GM21786 (cell line): ENCODE data around the gene CLIC3.
"Not testable (repeated sequence)": the region's sequence is repeated elsewhere in the genome, so short reads cannot be mapped to it uniquely, and the experiment has no call there.

Experiments
- ATAC-seq: cut with Tn5 transposase; IDR thresholded peaks from one replicate; pipeline ENCODE4 v1.9.1; 2021; ENCODE audit not compliant: unreplicated experiment

Gene CLIC3, protein sequence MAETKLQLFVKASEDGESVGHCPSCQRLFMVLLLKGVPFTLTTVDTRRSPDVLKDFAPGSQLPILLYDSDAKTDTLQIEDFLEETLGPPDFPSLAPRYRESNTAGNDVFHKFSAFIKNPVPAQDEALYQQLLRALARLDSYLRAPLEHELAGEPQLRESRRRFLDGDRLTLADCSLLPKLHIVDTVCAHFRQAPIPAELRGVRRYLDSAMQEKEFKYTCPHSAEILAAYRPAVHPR

DNA sequence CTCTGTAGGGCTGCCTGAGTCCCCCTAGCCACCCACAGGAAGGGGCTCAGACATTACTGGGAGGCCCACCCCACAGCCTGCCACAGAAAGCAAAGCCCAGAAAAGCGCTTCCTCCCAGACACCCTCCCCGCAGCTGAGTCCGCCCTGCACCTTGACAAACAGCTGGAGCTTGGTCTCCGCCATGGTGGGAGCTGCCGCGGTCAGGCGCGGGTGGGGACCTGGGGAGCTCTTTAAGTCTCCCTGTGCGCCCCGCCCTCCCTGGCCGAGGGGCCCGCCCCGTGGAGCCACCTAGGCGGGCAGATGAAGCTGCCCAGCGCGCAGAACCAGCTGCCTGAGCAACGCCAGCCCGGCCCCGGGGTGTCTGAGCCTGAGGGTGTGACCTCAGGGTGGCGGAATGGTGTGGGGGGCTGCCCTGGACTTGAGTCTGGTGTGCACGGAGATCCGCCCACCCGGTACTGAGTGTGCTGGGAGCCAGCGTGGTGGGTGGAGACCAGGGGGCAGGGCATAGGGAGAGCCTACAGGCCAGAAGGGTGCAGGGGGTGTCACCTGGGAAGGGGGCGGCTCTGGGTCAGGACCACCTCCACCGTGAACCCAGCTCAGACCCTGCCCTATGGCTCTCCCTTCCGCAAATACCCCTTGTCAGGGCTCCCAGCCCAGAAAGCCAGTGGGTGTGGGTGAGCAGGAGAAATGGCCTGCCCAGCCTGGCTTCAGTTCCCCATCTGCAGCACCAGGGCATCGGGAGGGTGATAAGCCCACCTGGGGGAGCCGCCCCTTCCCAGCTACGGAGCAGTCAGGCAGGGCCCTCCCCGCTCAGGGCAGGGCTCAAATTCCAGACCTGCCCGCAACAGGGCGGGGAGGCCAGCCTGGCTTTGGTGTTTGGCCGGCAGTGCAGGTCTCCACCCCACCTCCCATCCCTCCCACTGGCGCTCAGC, at the start of gene CLIC3:
TSS of gene CLIC3 (minus strand) at position 208 of the 932 bp plus-strand sequence. CDS start at position 183, 25 bp downstream.
- ATAC-seq = no peak

DNA sequence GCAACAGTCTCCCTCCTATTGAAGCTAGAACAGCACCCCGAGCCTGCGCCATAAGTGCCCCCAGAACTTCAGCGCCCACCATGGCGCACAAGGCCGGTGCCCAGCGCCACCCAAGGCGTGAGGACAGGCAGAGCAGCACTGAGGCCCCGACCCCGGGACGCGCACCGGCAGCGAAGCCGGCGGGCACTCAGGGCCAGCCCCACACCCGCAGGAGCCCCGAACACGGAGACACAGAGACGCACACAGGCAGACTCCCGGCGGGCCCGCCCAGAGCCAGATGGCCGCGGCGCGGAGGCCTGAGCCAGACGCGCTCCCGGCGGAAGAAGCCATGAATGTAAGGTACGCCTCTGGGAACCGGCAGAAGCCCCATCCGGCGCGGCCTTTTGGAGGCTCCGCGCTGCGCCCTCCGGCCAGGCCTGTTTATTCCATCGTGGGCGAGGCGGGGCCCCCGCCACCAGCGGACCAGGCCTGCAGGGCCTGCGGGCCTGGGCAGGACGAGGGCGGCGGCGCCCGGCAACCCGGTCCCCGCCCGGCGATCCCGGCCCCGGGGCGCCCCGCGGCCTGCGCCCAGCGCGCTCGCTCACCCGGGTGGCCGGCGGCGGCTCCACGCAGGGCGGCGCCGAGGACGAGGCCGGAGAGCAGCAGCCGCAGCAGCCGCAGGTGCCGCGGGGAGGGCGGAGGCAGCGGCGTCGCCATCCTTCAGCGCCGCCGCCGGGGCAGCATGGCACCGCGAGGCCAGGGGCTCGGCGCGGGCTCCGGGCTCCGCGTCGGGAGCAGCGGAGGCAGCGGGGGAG, 49.1 kb upstream of the CLIC3 start:
- ATAC-seq = no peak

DNA sequence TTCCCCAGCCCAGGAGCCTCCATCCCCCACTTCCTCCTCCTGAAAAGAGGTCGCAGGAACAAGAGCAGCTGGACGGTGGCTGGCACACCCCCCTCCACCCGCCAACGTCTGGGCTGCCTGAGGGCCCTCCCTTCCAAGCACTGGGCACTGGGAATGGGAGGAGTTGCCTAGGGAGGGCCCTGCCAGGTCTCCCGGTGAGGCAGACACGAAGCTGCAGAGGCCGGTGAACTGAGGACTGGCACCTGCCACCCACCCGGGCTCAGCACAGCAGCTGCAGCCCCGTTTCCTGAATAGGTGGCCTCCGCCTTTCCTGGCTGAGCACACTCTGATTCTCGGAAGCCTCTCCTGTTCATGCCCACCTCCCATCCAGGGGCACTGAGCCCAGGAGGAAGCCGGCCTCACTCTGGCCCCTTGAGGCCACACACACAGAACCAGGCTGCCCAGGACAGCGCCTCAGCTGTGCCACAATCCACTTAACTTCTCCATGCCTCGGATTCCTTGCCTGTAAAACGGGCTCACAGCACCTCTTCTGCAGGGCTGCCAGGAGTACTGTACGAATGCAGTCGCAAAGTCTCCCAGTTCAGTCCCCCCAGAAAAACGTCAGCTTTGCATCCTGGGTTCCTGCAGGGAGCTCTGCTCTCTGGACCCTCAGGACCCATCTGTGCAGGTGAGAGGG, 48.3 kb upstream of the CLIC3 start:
- no peak for ATAC-seq

DNA sequence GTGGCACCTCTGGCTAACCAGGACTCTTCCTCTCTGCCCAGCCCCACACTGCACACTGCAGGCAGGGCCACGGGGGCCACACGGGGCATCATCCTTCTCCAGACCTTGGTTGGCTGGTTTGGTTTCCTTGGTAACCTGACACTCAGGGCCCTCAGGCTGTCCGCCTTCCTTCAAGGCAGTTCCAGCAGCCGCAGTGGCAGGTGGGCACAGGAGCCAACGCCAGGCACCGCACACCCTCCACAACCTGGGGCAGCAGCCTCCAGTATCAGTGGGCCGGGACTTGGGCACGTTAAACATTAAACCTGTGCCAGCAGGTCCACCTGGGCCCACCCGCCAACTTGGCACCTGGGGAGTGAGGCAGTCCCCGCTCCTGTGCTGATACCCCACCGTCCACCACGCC, 47.7 kb upstream of the CLIC3 start:
- no peak for ATAC-seq

DNA sequence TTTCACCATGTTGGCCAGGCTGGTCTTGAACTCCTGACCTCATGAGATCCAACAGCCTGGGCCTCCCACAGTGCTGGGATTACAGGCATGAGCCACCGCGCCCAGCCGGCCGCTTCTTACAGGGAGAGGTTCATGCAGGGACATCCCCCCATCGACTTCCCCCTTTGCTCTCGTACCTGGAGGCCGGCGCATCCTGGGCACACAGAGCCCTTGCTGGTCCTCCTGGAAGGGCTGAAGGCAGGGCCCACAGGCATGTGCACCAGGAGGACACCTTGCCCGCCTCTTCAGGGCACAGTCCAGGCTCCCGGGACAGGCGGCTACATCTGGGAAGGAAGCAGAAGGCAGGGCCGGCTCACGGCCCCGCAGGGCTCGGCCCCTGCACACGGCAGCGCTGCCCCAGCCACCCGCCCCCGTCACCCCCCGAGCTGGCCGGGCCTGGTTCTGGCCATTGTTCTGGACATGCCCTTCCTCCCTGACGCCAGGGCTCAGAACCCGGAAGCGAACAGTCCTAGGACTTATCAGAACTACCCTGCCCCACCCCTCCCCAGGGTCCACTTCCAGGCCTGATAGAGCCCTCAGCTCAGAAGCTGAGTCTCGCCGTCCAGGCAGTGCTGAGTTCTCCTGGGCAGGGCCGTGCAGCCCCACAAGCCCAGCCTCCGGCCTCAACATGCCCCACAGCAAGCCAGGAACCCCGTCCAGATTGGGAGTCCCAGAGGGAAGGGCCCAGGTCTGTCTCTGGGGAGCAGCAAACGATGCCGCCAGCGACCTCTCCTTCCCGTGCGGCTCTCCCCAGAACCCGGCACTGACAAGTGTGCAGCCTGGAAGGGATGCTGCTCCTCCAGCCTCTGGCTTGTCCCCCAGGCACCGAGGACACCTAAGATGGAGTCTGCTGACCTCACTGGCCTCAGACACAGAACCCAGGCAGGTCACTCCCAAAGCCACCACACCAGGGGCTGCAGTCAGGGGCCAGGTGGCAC, 46.7 kb upstream of the CLIC3 start:
- no peak for ATAC-seq

DNA sequence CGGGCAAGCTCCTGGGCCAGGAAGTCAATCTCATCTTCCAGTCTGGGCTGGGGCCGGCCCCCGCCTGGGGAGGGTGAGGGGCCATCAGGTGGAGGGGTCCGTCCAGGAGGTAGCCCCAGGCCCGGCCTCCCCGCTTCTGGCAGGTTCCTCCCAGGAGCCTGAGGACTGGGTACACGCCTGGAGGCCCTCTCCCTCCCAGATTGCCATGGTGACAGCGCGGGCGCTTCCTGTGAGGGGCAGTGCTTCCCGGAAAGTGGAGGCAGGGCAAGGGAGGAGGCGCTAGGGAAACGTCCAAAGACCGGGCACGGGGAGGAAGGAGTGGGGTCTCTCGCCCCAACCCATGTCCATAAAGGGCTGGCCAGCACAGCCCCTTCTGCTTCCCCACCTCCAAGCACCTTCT, 44.8 kb upstream of the CLIC3 start:
- ATAC-seq = no peak

DNA sequence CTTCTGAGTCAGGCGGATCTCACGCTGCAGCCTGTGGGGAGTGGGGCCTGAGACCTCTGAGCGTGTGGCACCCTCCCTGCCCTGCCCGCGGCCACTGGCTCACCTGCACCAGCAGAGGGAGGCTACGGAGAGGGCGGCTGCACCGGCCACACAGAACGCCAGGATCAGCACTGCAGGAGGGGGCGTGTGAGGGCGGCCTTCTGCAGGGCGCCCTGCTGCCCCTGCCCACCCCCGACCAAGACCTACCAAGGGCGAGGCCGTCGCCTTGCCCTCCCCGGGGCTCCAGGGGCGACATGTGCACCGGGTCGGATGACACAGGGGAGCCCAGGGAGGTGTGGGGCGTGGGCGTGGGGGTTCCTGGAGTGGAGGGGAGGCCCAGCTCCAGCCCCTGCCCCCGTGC, 44.2 kb upstream of the CLIC3 start:
- no peak for ATAC-seq

DNA sequence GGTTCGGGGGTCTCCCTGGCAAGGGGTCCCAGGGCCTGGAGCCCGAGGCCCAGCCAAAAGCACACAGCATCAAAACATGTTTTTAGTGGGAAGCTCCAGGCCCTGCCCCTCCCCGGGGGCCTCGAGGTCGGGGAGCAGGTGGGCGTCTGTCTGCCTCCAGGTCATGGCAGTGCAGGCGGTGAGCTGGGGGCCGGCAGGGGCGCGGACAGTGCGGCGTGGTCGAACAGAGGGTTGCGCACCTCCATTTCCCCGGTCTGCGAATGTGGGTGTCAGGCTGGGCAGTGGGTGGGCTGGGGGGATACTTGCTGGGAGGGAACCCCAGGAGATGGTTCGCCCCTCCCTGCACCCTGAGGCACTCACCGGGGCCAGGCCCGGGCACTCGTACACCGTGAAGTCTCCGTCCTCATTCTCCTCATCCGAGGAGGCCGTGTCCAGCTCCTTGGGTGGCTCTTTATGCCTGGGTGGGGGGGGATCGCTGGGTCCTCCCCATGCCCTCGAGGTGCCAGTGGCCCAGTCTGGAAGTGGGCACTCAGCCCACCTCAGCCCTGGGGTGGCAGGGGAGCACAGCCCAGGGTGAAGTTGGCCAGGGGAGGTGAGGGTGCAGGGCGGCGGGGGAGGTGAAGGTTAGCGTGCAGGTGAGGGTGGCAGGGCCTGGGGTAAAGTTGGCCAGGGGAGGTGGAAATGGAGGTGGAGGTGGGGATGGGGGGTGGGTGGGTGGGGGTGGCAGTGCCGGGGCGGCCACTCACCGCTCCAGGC, 43.4 kb upstream of the CLIC3 start:
- no peak for ATAC-seq

DNA sequence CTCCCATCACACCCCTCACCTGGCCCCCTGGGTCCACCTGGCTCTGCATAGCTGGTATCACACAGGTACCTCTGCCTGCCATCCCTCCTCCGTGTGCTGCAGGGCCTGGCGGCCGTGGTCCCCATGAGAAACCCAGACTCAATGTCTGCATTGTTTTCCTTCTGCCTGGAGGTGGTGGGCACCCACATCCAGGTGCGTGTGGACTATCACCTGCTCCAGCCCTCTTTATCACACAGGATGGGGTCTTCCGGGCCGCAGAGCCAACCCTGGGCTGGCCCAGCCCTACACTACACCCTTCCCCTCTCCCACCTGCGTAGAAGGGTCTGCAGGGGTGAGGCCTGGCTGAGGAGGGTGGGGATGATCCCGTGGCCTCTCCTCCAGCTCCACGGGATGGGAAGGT, 42.5 kb upstream of the CLIC3 start:
- ATAC-seq = no peak

DNA sequence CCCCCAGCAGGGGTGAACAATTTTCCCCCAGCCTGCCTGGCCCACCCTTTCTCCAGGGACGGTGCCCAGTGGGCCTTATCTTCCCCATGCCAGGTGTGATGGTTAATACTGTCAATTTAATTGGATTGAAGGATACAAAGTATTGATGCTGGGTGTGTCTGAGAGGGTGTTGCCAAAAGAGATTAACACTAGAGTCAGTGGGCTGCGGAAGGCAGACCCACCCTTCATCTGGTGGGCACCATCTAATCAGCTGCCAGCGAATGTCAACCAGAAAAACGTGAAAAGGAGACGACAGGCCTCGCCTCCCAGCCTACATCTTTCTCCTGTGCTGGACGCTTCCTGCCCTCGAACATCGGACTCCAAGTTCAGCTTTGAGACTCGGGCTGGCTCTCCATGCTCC, 41.1 kb upstream of the CLIC3 start:
- no peak for ATAC-seq

DNA sequence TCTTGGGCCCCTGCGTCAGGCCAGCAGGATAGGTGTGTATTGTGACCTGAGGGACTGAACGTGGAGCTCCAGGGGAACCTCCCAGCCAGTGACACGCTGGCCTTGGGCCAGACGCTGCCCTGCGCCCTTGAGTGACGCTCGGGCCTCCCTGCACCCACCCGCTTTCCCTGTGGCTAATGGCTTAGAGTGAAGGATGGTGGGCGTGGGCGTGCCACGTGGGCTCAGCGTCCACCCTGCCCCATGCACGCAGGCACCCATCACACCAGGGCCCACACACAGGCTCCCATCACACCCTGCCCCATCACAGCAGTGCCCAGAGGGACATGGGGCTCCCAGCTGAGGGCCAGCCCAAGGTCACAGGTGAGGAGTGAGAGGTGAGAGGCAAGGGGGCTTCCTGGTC, 40.7 kb upstream of the CLIC3 start:
- ATAC-seq = no peak

DNA sequence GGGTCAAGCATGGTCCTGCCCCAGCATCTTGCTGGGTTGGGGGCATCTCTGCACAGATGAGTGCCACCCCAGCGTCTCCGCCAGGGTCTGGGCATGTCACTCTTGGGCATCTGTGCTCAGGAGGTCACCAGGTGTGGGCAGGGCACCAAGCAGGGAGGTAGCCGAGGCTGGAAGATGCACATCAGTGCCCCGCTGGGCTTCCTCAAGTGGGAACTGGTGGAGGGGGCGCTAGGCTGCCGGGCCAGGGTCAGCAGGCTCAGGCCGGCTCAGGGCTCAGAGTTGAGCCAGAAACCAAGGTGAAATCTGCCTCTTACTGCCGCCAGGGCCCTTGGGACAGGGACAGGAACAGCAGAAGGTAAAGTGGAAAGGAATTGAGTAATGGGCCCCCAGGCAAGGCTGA, 39.6 kb upstream of the CLIC3 start:
- no peak for ATAC-seq

DNA sequence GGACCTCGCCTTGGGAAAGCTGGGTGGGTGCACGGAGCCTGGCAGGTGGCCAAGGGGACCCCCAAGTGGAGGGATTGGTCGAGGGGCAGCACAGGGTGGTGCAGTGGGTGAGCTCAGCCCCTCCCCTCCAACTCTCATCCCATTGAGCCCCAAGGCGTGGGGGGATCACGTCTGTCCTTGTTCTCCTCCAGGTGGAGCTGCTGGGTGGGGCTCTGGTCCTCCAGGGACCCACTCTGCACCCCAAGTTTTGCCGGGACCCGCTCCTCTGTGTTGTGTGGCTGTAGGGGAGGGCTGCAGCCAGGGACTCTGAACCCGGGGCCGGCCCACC, 39.1 kb upstream of the CLIC3 start:
- ATAC-seq = no peak

DNA sequence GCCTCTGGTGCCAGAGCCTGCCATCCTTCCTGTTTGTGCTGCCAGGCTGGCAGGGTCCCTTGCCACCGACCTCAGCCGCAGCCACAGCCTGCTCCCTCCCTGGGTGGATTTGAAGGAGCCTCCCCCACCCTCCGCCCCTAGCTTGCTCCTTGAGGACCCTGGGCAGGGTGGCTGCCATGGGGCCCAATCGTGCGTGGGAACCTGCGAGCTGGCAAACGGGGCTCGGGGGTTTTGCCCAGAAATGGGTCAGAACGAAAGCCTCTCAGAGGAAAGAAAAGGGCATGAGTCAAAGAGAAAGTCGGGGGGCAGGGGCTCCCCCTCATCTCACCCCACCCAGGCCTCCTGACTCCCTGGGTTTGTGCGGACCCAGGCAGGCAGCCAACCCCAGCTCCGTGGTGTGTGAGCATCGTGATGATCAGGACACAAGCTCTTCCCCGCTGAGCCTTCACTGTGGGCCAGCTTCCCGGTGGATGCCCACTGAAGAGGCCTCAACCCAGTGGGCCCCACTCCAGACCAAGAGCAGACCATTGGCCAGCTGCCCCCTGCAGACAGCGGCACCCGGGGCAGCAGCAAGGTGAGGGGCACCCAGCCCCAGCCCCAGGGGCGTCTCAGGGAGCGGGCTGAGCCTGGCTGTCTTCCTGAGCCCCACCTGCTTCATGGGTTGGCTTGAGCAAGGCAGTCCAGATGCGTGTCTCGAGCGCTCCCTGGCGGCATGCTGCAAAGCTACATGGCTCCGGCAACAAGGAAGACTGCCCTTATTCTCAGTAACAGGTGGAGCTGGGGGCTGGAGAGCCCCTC, 38.5 kb upstream of the CLIC3 start:
- ATAC-seq = no peak

DNA sequence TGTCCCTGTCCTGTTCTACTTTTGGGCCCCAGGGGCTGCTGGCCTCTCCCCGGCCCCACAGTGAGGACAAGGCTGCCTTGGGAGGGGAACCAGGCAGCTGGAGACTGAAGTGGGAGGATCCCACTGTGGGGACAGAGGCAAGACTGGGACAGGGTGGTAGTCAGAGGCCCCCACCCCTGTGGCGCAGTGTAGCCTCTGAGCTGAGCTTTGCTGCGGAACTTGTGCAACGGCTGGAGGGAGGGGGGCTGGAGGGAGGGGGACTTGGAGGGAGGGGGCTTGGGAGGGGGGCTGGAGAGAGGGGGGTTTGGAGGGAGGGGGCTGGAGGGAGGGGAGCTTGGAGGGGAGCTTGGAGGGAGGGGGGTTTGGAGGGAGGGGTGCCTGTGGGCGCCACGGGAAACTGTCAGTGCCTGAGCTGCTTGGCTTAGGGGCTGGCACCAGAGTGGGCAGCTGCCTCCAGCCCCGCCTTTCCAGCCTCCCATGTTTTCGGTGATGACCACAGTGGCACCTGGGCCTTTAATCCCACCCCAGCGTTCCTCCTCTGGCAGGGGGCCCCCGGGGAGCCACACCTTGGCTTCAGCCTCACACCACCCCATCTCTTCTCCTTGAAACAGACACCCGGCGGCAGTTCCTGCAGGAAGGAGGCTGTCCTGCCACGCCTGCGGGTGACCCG, 37.8 kb upstream of the CLIC3 start:
- no peak for ATAC-seq

DNA sequence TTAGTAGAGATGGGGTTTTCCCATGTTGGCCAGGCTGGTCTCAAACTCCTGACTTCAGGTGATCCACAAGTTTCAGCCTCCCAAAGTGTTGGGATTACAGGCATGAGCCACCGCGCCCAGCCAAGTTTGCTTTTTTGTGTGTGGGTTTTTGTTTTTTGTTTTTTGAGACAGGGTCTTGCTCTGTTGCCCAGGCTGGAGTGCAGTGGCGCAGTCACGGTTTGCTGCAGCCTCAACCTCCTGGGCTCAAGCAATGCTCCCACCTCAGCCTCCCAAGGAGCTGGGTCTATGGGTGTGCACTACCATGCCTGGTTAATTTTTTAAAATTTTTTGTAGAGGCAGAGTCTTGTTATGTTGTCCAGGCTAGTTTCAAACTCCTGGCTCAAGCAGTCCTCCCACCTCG, 37.1 kb upstream of the CLIC3 start:
- not testable (repeated sequence) for ATAC-seq

DNA sequence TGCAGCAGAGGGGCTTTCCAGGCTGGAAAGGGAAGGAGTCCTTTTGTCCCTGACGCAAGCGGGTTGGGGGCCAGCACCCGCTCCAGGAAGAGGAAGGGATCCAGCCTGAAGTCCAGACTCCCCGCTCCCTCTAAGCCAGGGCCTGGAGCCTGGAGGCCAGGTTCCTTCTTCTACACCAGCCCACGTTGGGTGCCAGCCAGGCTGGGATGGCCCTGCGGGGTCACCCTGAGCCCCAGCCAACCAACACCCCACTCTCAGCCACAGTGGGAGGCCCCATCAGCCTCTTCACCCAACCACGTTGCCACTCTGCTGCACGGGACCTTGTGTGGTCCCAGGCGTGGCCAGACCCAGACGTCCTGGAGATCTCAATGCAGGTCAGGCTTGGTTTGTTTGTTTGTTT, 36.5 kb upstream of the CLIC3 start:
- no peak for ATAC-seq
